Lung (tissue), 12 donors: Measurements from ENCODE around the gene TRIM22. TPM values are rescaled to one million over a fixed set of nuclear protein-coding genes. Genes with fewer than 3 reads are reported as not detected.
A peak's percentile ranks its signal among the peaks of the same experiment; 100 is the strongest.

ENCODE experiments used
- ATAC-seq: fragments of 200-7000 bp; cut with Tn5 transposase; one replicate; pipeline ENCODE4 v1.9.1; 2020; ENCODE audit warnings: moderate number of reproducible peaks; ENCODE audit not compliant: insufficient read depth, low FRiP score
- DNase-seq, 3 donors: peaks; one replicate each; pipeline ENCODE4 v3.0.0-alpha.2; 2013 to 2017
- H3K27ac ChIP-seq, 2 donors: one replicate each; pipeline ENCODE4 v1.5.1; 2013; ENCODE audit warnings: mild to moderate bottlenecking in 2 of 2, moderate library complexity in 2 of 2, control low read depth in 1 of 2, inconsistent platforms in 1 of 2, low read depth in 1 of 2, low read length in 1 of 2
- H3K27me3 ChIP-seq, 3 donors: one replicate each; pipeline ENCODE4 v1.5.1; 2013; ENCODE audit warnings: low read length in 2 of 3; ENCODE audit not compliant: control insufficient read depth in 3 of 3, insufficient read depth in 3 of 3
- H3K36me3 ChIP-seq, 4 donors: one replicate each; pipeline ENCODE4 v1.5.1; 2013; ENCODE audit warnings: low read length in 4 of 4, mild to moderate bottlenecking in 1 of 4, moderate library complexity in 1 of 4; ENCODE audit not compliant: control insufficient read depth in 4 of 4, insufficient read depth in 4 of 4
- H3K4me1 ChIP-seq, 5 donors: one replicate each; pipeline ENCODE4 v1.5.1; 2013; ENCODE audit warnings: low read length in 5 of 5, mild to moderate bottlenecking in 2 of 5, moderate library complexity in 1 of 5; ENCODE audit not compliant: control insufficient read depth in 5 of 5, insufficient read depth in 5 of 5
- H3K4me3 ChIP-seq: one replicate; pipeline ENCODE4 v1.5.1; 2013; ENCODE audit warnings: mild to moderate bottlenecking, control low read depth, moderate library complexity
- H3K9ac ChIP-seq, 2 donors: one replicate each; pipeline ENCODE4 v1.5.1; 2013; ENCODE audit warnings: low read length in 2 of 2, control low read depth in 1 of 2; ENCODE audit not compliant: insufficient read depth in 1 of 2
- H3K9me3 ChIP-seq, 4 donors: one replicate each; pipeline ENCODE4 v1.5.1; 2013; ENCODE audit warnings: low read length in 3 of 4, mild to moderate bottlenecking in 1 of 4, moderate library complexity in 1 of 4; ENCODE audit not compliant: control insufficient read depth in 4 of 4, insufficient read depth in 3 of 4
- WGBS, 2 donors: extraction: QIAGEN DNeasy Blood & Tissue Kit; methylation state at CpG; one replicate each; pipeline ENCODE4 v1.1.7; 2013; 5-methylcytosine and 5-hydroxymethylcytosine counted together
- polyA plus RNA-seq, 2 donors: library from polyadenylated mRNA; stranded (reverse); fragments of 200-250 nt; gene quantifications; one replicate each; pipeline ENCODE4 v1.2.1, GENCODE V29; 2013
- total RNA-seq, 2 donors: library from RNA; depleted of rRNA in 1 of 2; stranded (reverse); fragments of >200 nt in 1 of 2; gene quantifications; one replicate each; pipeline ENCODE4 v1.2.1, GENCODE V29; 2014 to 2021
- TF ChIP-seq, protein P1 (sequence below): IDR thresholded peaks from 2 replicates; pipeline ENCODE4 v1.5.1; 2012; ENCODE audit warnings: mild to moderate bottlenecking; ENCODE audit errors: control extremely low read depth, extremely low read depth
- donor health status: control.
- donor health status: control.
- donor health status: Bipolar disorder and iron deficiency.
- donor health status: healthy.
- donor health status: DM: yes; HTN: yes; CAD: no.

Gene TRIM22
- total and polyA plus RNA-seq, 4 donors = 59.0 to 173 (median 118) TPM

DNA sequence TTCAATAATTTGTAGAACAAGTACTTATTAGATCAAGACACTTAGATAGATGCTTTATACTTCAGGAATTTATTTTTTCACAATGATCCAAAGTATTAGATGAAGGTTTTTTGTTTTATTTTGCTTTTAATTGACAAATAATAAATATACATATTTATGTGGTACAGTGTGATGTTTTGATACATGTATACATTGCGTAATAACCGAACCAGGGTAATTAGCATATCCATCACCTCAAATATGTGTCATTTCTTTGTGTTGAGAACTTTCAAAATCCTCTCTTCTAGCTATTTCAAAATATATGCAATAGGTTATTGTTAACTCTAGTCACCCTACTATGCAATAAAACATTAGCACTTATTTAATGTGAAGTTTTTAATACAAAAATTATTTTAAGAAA is 26.1 kb upstream of the TRIM22 start:
- 86 to 88% methylated on average over 2 of the region's 2 CpGs for WGBS, 2 donors
- Histone ChIP-seq H3K9ac (no peak overlapping the region), H3K27me3 (no peaks in the 10 kb centered on the region), H3K9me3 (no peaks in the 10 kb centered on the region), H3K27ac (no peak overlapping the region), H3K4me3 (no peak overlapping the region), H3K36me3 (peaks cover 8 to 20% (median 11%) of the 10 kb centered on the region in 4 donors), H3K4me1 (no peaks in the 10 kb centered on the region)
- no peak for DNase-seq
- TF ChIP-seq, protein P1, sequence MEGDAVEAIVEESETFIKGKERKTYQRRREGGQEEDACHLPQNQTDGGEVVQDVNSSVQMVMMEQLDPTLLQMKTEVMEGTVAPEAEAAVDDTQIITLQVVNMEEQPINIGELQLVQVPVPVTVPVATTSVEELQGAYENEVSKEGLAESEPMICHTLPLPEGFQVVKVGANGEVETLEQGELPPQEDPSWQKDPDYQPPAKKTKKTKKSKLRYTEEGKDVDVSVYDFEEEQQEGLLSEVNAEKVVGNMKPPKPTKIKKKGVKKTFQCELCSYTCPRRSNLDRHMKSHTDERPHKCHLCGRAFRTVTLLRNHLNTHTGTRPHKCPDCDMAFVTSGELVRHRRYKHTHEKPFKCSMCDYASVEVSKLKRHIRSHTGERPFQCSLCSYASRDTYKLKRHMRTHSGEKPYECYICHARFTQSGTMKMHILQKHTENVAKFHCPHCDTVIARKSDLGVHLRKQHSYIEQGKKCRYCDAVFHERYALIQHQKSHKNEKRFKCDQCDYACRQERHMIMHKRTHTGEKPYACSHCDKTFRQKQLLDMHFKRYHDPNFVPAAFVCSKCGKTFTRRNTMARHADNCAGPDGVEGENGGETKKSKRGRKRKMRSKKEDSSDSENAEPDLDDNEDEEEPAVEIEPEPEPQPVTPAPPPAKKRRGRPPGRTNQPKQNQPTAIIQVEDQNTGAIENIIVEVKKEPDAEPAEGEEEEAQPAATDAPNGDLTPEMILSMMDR = no peak
- no peak for ATAC-seq

DNA sequence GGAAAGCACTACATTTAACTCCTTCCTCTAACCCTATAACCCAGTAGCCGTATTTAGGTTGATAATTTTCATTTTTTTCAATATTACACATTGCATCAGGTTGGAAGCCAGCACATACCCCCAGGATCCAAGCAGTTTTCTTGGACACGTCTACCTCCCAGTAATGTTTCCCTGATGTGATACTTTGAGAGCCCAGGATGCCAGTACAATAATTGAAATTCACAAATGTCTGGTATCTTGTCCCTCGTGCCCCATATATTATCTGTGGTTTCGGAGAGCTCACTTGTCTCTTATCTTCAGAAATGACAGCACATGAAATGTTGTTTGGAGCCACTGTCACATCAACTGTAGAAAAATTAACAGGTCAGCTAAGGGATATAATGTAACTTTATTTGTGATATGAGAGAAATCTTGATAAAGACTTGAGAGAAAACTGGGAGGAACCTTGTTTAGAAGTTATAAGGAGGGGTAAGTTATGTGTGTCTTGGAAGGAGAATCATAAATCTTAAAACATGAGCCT is 24.5 kb upstream of the TRIM22 start:
- DNase-seq (no peak), ATAC-seq (no peak)
- Histone ChIP-seq H3K36me3 (peaks cover 10 to 22% (median 15%) of the 10 kb centered on the region in 4 donors), H3K4me1 (no peaks in the 10 kb centered on the region), H3K27me3 (no peaks in the 10 kb centered on the region), H3K9ac (no peak overlapping the region), H3K4me3 (no peak overlapping the region), H3K27ac (no peak overlapping the region), H3K9me3 (no peaks in the 10 kb centered on the region)
- TF ChIP-seq, protein P1 = no peak
- WGBS, 2 donors = 88 to 94% methylated on average over 4 of the region's 4 CpGs

- H3K9me3 ChIP-seq = no peaks in the 10 kb centered on the region
- H3K9ac ChIP-seq = no peak overlapping the region
- H3K4me1 ChIP-seq = no peaks in the 10 kb centered on the region
- DNase-seq (peak in 1 of 3 donors; percentile 30), ATAC-seq (peak; percentile 64)
- H3K27me3 ChIP-seq = no peaks in the 10 kb centered on the region
- TF ChIP-seq, protein P1 = no peak
- H3K4me3 ChIP-seq = no peak overlapping the region
- H3K27ac ChIP-seq = no peak overlapping the region
- peaks cover 10 to 25% (median 19%) of the 10 kb centered on the region in 4 donors for H3K36me3 ChIP-seq
- 66 to 77% methylated on average over 5 of the region's 5 CpGs for WGBS, 2 donors
Measured at GRCh38 chr11:5665746-5666401, 23.7 kb upstream of the TRIM22 start.
